Brain microvascular endothelial cell (primary cell): ENCODE data around the gene MTUS2.

ENCODE experiments used
- DNase-seq: peaks from one replicate; pipeline ENCODE4 v3.0.0-alpha.2; 2020
- H3K27ac ChIP-seq: fragments of 250-450 bp; sonication (Bioruptor Pico); 2 replicates; pipeline ENCODE4 v1.5.1; 2020; ENCODE audit warnings: mild to moderate bottlenecking, moderate library complexity
- H3K27me3 ChIP-seq: fragments of 250-450 bp; sonication (Bioruptor Pico); replicated peaks from 2 replicates; pipeline ENCODE4 v1.5.1; 2020; ENCODE audit warnings: mild to moderate bottlenecking
- H3K36me3 ChIP-seq: fragments of 250-450 bp; sonication (Bioruptor Pico); replicated peaks from 2 replicates; pipeline ENCODE4 v1.5.1; 2020; ENCODE audit warnings: mild to moderate bottlenecking
- H3K4me3 ChIP-seq: 2 replicates; pipeline ENCODE4 v1.5.1; 2011; ENCODE audit warnings: low read depth, mild to moderate bottlenecking, control low read depth, low read length, moderate library complexity
- CTCF ChIP-seq: IDR thresholded peaks from 2 replicates; pipeline ENCODE4 v1.5.1; 2011; ENCODE audit warnings: low read depth, mild to moderate bottlenecking, moderate library complexity, low read length, control low read depth, inconsistent platforms; ENCODE audit errors: missing control alignments
- in situ Hi-C: cut with HindIII; loops from 2 replicates; pipeline ENCODE4 v1.10.0; 2017; ENCODE audit warnings: low sequenced_read_pairs, low pct_ligation_motif_present

MTUS2 gene

GRCh38 chr13:28822801-28823200 is 2.7 kb downstream of the MTUS2 start:
- H3K36me3 ChIP-seq: no peaks in the 10 kb centered on the region
- no peak for DNase-seq
- H3K27ac ChIP-seq: no peak overlapping the region
- in situ Hi-C loops: no loop called here
- no peak overlapping the region for H3K4me3 ChIP-seq
- peaks cover 20% of the 10 kb centered on the region for H3K27me3 ChIP-seq
- TF ChIP-seq CTCF: no peak

- DNase-seq: no peak
- Histone ChIP-seq H3K4me3 (no peak overlapping the region), H3K27me3 (peaks cover 13% of the 10 kb centered on the region), H3K36me3 (no peaks in the 10 kb centered on the region), H3K27ac (no peak overlapping the region)
- in situ Hi-C loops: no loop called here
- no peak for TF ChIP-seq CTCF
Measured at GRCh38 chr13:28825379-28825778, 5.2 kb downstream of the MTUS2 start.

GRCh38 chr13:28826368-28826767 is 6.2 kb downstream of the MTUS2 start:
- no peak overlapping the region for H3K4me3 ChIP-seq
- no peak overlapping the region for H3K27ac ChIP-seq
- peaks cover 8% of the 10 kb centered on the region for H3K27me3 ChIP-seq
- in situ Hi-C loops: no loop called here
- TF ChIP-seq CTCF: no peak
- no peak for DNase-seq
- no peaks in the 10 kb centered on the region for H3K36me3 ChIP-seq

- in situ Hi-C loops: no loop called here
- no peaks in the 10 kb centered on the region for H3K36me3 ChIP-seq
- no peak for DNase-seq
- no peak overlapping the region for H3K4me3 ChIP-seq
- TF ChIP-seq CTCF: no peak
- H3K27me3 ChIP-seq: no peaks in the 10 kb centered on the region
- H3K27ac ChIP-seq: no peak overlapping the region
Measured at GRCh38 chr13:28830580-28830979, 10.4 kb downstream of the MTUS2 start.

GRCh38 chr13:28831117-28831516 is 11.0 kb downstream of the MTUS2 start:
- TF ChIP-seq CTCF: no peak
- Histone ChIP-seq H3K36me3 (no peaks in the 10 kb centered on the region), H3K4me3 (no peak overlapping the region), H3K27ac (no peak overlapping the region), H3K27me3 (no peaks in the 10 kb centered on the region)
- in situ Hi-C loops: no loop called here
- no peak for DNase-seq

GRCh38 chr13:28837111-28837510 is 17.0 kb downstream of the MTUS2 start:
- no peak overlapping the region for H3K27ac ChIP-seq
- no peak overlapping the region for H3K4me3 ChIP-seq
- no peaks in the 10 kb centered on the region for H3K36me3 ChIP-seq
- in situ Hi-C loops: no loop called here
- no peak for TF ChIP-seq CTCF
- H3K27me3 ChIP-seq: no peaks in the 10 kb centered on the region
- no peak for DNase-seq
